Thymus (tissue), 14 donors: ENCODE data around the gene NUTM2E. TPM values are rescaled to one million over a fixed set of nuclear protein-coding genes. Genes with fewer than 3 reads are reported as not detected.
"Not testable (repeated sequence)": the region's sequence is repeated elsewhere in the genome, so short reads cannot be mapped to it uniquely, and the experiment has no call there.

Experiments used
- DNase-seq, 9 donors: peaks; one replicate each; pipeline ENCODE4 v3.0.0-alpha.2; 2013; ENCODE audit warnings: low spot score in 9 of 9, low read depth in 6 of 9, missing footprints in 1 of 9
- H3K27ac ChIP-seq, 2 donors: one replicate each; pipeline ENCODE4 v1.5.1; 2013; ENCODE audit warnings: control low read depth in 1 of 2, low read depth in 1 of 2, low read length in 1 of 2, mild to moderate bottlenecking in 1 of 2, moderate library complexity in 1 of 2
- H3K27me3 ChIP-seq, 2 donors: one replicate each; pipeline ENCODE4 v1.5.1; 2013; ENCODE audit warnings: low read length in 1 of 2; ENCODE audit not compliant: control insufficient read depth in 2 of 2, insufficient read depth in 1 of 2
- H3K36me3 ChIP-seq, 2 donors: one replicate each; pipeline ENCODE4 v1.5.1; 2013; ENCODE audit warnings: low read length in 1 of 2, mild to moderate bottlenecking in 1 of 2, moderate library complexity in 1 of 2; ENCODE audit not compliant: control insufficient read depth in 2 of 2, insufficient read depth in 2 of 2
- H3K4me1 ChIP-seq, 2 donors: one replicate each; pipeline ENCODE4 v1.5.1; 2013; ENCODE audit warnings: low read length in 2 of 2; ENCODE audit not compliant: control insufficient read depth in 2 of 2, insufficient read depth in 2 of 2
- H3K4me3 ChIP-seq, 2 donors: one replicate each; pipeline ENCODE4 v1.5.1; 2013; ENCODE audit warnings: low read length in 2 of 2, control low read depth in 1 of 2, mild to moderate bottlenecking in 1 of 2
- H3K9me3 ChIP-seq, 2 donors: one replicate each; pipeline ENCODE4 v1.5.1; 2013; ENCODE audit warnings: low read length in 1 of 2, mild to moderate bottlenecking in 1 of 2; ENCODE audit not compliant: control insufficient read depth in 2 of 2, insufficient read depth in 1 of 2
- WGBS: extraction: QIAGEN DNeasy Blood & Tissue Kit; methylation state at CpG from one replicate; pipeline ENCODE4 v1.1.7; 2013; 5-methylcytosine and 5-hydroxymethylcytosine counted together
- long read RNA-seq, 10 donors: transcript quantifications; one replicate each; lab custom pipeline, GENCODE V29; 2026
- polyA plus RNA-seq: library from polyadenylated mRNA; stranded (reverse); fragments of 200-250 nt; gene quantifications from one replicate; pipeline ENCODE4 v1.2.3, GENCODE V29; 2013
- total RNA-seq: library from RNA; stranded (reverse); fragments of 120-200 nt; gene quantifications from one replicate; pipeline ENCODE4 v1.2.4, GENCODE V29; 2013
- donor health status: healthy.

NUTM2E gene
- total RNA-seq (0.42 TPM), polyA plus RNA-seq (2.5 TPM)
- long read RNA-seq, donor 1, result 0 reads
- long read RNA-seq, donor 2, result 0 reads
- long read RNA-seq, donor 3, result 0 reads
- long read RNA-seq, donor 4, result 0 reads
- long read RNA-seq, donor 5, result 0 reads
- long read RNA-seq, donor 6, result 0 reads
- long read RNA-seq, donor 7, result 0 reads
- long read RNA-seq, donor 8, result 0 reads
- long read RNA-seq, donor 9, result 0 reads
- long read RNA-seq, donor 10, result 0 reads

GRCh38 chr10:79826496-79827215, at the start of gene NUTM2E:
TSS of gene NUTM2E (plus strand) at chr10:79826739. CDS start at chr10:79841741, 15,002 bp downstream.
- peak within 1 kb of the TSS; percentile 46 to 55 for H3K4me3 ChIP-seq
- peak; percentile 23 to 77 (median 51) for DNase-seq
- not testable (repeated sequence) for H3K27me3 ChIP-seq, H3K9me3 ChIP-seq, H3K36me3 ChIP-seq, H3K4me1 ChIP-seq
- H3K27ac ChIP-seq, result peak within 1 kb of the TSS; percentile 89 to 94
- WGBS, result under 1% methylated on average over 73 of the region's 78 CpGs

GRCh38 chr10:79777997-79778396, 48.5 kb upstream of the NUTM2E start:
- H3K36me3 ChIP-seq, H3K27ac ChIP-seq, H3K4me1 ChIP-seq, DNase-seq, H3K4me3 ChIP-seq, H3K27me3 ChIP-seq, H3K9me3 ChIP-seq: not testable (repeated sequence)

GRCh38 chr10:79779310-79779938, 47.1 kb upstream of the NUTM2E start:
- WGBS, result 17% methylated on average over 14 of the region's 14 CpGs

GRCh38 chr10:79779992-79780391, 46.5 kb upstream of the NUTM2E start:
- H3K36me3 ChIP-seq, H3K4me3 ChIP-seq, H3K4me1 ChIP-seq, H3K27me3 ChIP-seq, H3K27ac ChIP-seq, H3K9me3 ChIP-seq, DNase-seq: not testable (repeated sequence)
- 89% methylated on average over 1 of the region's 2 CpGs for WGBS

More at GRCh38 chr10:79779310-79779938, 47.1 kb upstream of the NUTM2E start:
- H3K36me3 ChIP-seq, H3K4me1 ChIP-seq, H3K27ac ChIP-seq, H3K4me3 ChIP-seq, H3K9me3 ChIP-seq, H3K27me3 ChIP-seq: not testable (repeated sequence)
- DNase-seq, result peak; percentile 11 to 66 (median 29)

GRCh38 chr10:79781584-79781983, 45.0 kb upstream of the NUTM2E start:
- not testable (repeated sequence) for DNase-seq, H3K27ac ChIP-seq
- 98% methylated on average over 3 of the region's 3 CpGs for WGBS

DNA sequence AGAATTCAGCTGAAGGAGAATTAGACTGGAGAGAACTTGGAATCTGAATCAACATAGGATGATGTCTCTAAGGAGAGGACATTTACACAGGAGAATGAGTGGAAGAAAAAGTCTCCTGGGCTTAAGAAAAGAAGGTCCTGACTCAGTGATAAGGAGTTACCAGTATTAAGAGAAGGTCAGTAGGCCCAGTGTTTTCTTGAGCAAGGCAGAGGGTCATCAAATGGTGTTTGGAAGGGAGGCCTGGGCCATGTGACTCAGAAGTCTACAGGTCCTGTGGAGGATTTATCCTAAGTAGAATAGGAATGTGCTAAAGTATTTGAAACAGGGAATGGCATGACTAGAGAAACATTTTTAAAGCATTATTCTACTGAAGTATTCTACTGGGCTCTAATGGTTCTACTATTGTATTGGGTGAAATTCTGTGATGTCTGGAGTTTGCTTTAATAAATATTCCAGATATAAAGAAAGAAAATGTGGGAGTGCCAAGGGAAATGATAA, 39.0 kb upstream of the NUTM2E start:
- H3K4me1 ChIP-seq, H3K9me3 ChIP-seq, H3K36me3 ChIP-seq, H3K27me3 ChIP-seq, H3K27ac ChIP-seq, H3K4me3 ChIP-seq, DNase-seq: not testable (repeated sequence)

More at GRCh38 chr10:79781584-79781983, 45.0 kb upstream of the NUTM2E start:
- not testable (repeated sequence) for H3K4me1 ChIP-seq, H3K4me3 ChIP-seq, H3K9me3 ChIP-seq, H3K36me3 ChIP-seq, H3K27me3 ChIP-seq

DNA sequence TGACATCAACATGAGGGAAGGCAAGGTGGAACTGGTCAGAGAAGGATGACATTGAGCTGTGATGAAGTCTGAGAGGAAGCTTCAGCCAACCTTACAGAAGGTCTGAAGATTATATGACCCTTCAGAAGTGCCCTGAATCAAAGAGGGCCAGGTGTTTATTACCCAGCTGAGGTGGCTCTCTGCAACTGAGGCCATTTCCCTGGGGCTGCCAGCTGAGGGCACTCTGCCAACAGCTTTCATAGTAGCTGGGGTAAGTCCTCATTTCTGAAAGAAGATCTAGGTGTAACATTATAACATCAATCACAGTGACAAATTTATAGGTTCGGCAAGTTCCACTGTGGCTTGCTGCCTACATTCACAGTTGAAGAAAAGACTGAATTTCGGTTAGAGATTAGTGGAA, 37.2 kb upstream of the NUTM2E start:
- H3K27ac ChIP-seq, DNase-seq, H3K9me3 ChIP-seq, H3K36me3 ChIP-seq, H3K4me1 ChIP-seq, H3K4me3 ChIP-seq, H3K27me3 ChIP-seq: not testable (repeated sequence)
- WGBS, result no CpG with 5 or more reads among the region's 2 CpGs

GRCh38 chr10:79791906-79792517, 34.5 kb upstream of the NUTM2E start:
- H3K36me3 ChIP-seq, H3K27me3 ChIP-seq, DNase-seq, H3K27ac ChIP-seq, H3K9me3 ChIP-seq, H3K4me1 ChIP-seq, H3K4me3 ChIP-seq: not testable (repeated sequence)
- WGBS, result 96% methylated on average over 3 of the region's 4 CpGs

GRCh38 chr10:79799337-79799736, 27.2 kb upstream of the NUTM2E start:
- not testable (repeated sequence) for H3K4me1 ChIP-seq, H3K4me3 ChIP-seq, H3K27me3 ChIP-seq, DNase-seq, H3K27ac ChIP-seq, H3K9me3 ChIP-seq, H3K36me3 ChIP-seq
- no CpG with 5 or more reads among the region's 1 CpG for WGBS
